IMR-90 (cell line): ENCODE results near the gene ITGAL. TPM values are rescaled to one million over a fixed set of nuclear protein-coding genes. Genes with fewer than 3 reads are reported as not detected.
A peak's percentile ranks its signal among the peaks of the same experiment; 100 is the strongest.

Source experiments
- ATAC-seq: fragments of 200-7000 bp; cut with Tn5 transposase; 2 replicates; pipeline ENCODE4 v1.9.1; 2020; ENCODE audit warnings: low read depth, mild to moderate bottlenecking, moderate library complexity
- BruUV-seq: library from RNA; stranded (reverse); fragments of 400-500 nt; replicated peaks from 2 replicates; lab custom pipeline; 2021; lab: Mats Ljungman, UMichigan
- CTCF ChIA-PET: fragments of 300-600 bp; formaldehyde crosslinking; extraction: SDS; loops from one replicate; lab custom pipeline; 2021; ENCODE audit warnings: antibody characterized with exemption; lab: Yijun Ruan, JAX
- POLR2A ChIA-PET: fragments of 300-600 bp; sonication (Branson Sonifier 250); formaldehyde crosslinking; loops from one replicate; lab custom pipeline; 2022; ENCODE audit warnings: antibody characterized with exemption; ENCODE audit not compliant: unreplicated experiment; lab: Charles Lee
- DNase-seq: peaks from one replicate; pipeline ENCODE4 v3.0.0; 2013
- H2AFZ ChIP-seq: replicated peaks from 2 replicates; pipeline ENCODE3; 2013; ENCODE audit warnings: low read length, mild to moderate bottlenecking; ENCODE audit not compliant: poor library complexity
- H2AK5ac ChIP-seq: 2 replicates; pipeline ENCODE4 v1.6.1; 2013; ENCODE audit warnings: low read depth, low read length, inconsistent platforms
- H2AK9ac ChIP-seq: replicated peaks from 2 replicates; pipeline ENCODE3; 2013; ENCODE audit warnings: mild to moderate bottlenecking, low read depth, low read length, moderate library complexity; ENCODE audit not compliant: poor library complexity
- H2BK120ac ChIP-seq: 2 replicates; pipeline ENCODE4 v1.6.1; 2013; ENCODE audit warnings: low read depth, low read length, inconsistent platforms
- H2BK15ac ChIP-seq: 3 replicates; pipeline ENCODE4 v1.6.1; 2013; ENCODE audit warnings: low read depth, low read length, inconsistent platforms
- H2BK20ac ChIP-seq: 2 replicates; pipeline ENCODE4 v1.6.1; 2013; ENCODE audit warnings: low read depth, mild to moderate bottlenecking, inconsistent platforms, low read length, moderate library complexity
- H2BK5ac ChIP-seq: 2 replicates; pipeline ENCODE4 v1.6.1; 2013; ENCODE audit warnings: mild to moderate bottlenecking, low read depth, low read length, inconsistent platforms; ENCODE audit not compliant: poor library complexity, severe bottlenecking
- H3K14ac ChIP-seq: replicated peaks from 2 replicates; pipeline ENCODE4 v1.6.1; 2013; ENCODE audit warnings: low read depth, low read length, inconsistent platforms
- H3K18ac ChIP-seq: 2 replicates; pipeline ENCODE4 v1.6.1; 2013; ENCODE audit warnings: low read depth, low read length, control low read depth
- H3K23ac ChIP-seq: 2 replicates; pipeline ENCODE4 v1.6.1; 2013; ENCODE audit warnings: low read depth, low read length, inconsistent platforms
- H3K27ac ChIP-seq: 2 replicates; pipeline ENCODE4 v1.5.1; 2013; ENCODE audit warnings: mild to moderate bottlenecking, control low read depth, low read length; ENCODE audit not compliant: insufficient read depth
- H3K27me3 ChIP-seq: 2 replicates; pipeline ENCODE4 v1.6.1; 2013; ENCODE audit warnings: low read length; ENCODE audit not compliant: control insufficient read depth, insufficient read depth
- H3K36me3 ChIP-seq: 2 replicates; pipeline ENCODE4 v1.6.1; 2013; ENCODE audit warnings: low read length, mixed read lengths; ENCODE audit not compliant: control insufficient read depth, insufficient read depth
- H3K4ac ChIP-seq: 2 replicates; pipeline ENCODE4 v1.6.1; 2013; ENCODE audit warnings: low read depth, low read length, inconsistent platforms
- H3K4me1 ChIP-seq: 2 replicates; pipeline ENCODE4 v1.6.1; 2013; ENCODE audit warnings: low read length, mixed read lengths; ENCODE audit not compliant: control insufficient read depth, insufficient read depth
- H3K4me2 ChIP-seq: 2 replicates; pipeline ENCODE4 v1.6.1; 2013; ENCODE audit warnings: low read depth, mild to moderate bottlenecking, control low read depth, low read length, moderate library complexity
- H3K4me3 ChIP-seq: 2 replicates; pipeline ENCODE4 v1.5.1; 2013; ENCODE audit warnings: low read depth, mild to moderate bottlenecking, control low read depth, low read length, moderate library complexity; ENCODE audit not compliant: insufficient read depth
- H3K56ac ChIP-seq: 2 replicates; pipeline ENCODE4 v1.6.1; 2013; ENCODE audit warnings: low read length, inconsistent platforms; ENCODE audit not compliant: insufficient read depth; ENCODE audit errors: extremely low read depth
- H3K79me1 ChIP-seq, 2 experiments: 2 replicates each; pipeline ENCODE4 v1.6.1; 2013; ENCODE audit warnings: low read length in 2 of 2, inconsistent platforms in 1 of 2, low read depth in 1 of 2
- H3K9ac ChIP-seq: 2 replicates; pipeline ENCODE4 v1.6.1; 2013; ENCODE audit warnings: low read depth, low read length, control low read depth
- H3K9me1 ChIP-seq: 2 replicates; pipeline ENCODE4 v1.6.1; 2013; ENCODE audit warnings: low read length, inconsistent platforms; ENCODE audit not compliant: insufficient read depth
- H3K9me3 ChIP-seq: 2 replicates; pipeline ENCODE4 v1.6.1; 2013; ENCODE audit warnings: low read length; ENCODE audit not compliant: control insufficient read depth, insufficient read depth
- H4K20me1 ChIP-seq: 2 replicates; pipeline ENCODE4 v1.6.1; 2013; ENCODE audit warnings: low read length, inconsistent platforms; ENCODE audit not compliant: insufficient read depth
- H4K5ac ChIP-seq: 2 replicates; pipeline ENCODE4 v1.6.1; 2013; ENCODE audit warnings: mild to moderate bottlenecking, low read depth, low read length, control low read depth
- H4K8ac ChIP-seq, 2 experiments: 2 replicates each; pipeline ENCODE4 v1.6.1; 2013; ENCODE audit warnings: low read depth in 2 of 2, low read length in 2 of 2, control low read depth in 1 of 2, inconsistent platforms in 1 of 2
- H4K91ac ChIP-seq: 2 replicates; pipeline ENCODE4 v1.6.1; 2013; ENCODE audit warnings: low read depth, low read length, inconsistent platforms; ENCODE audit not compliant: insufficient read depth
- BHLHE40 ChIP-seq: fragments of 150-350 bp; IDR thresholded peaks from 2 replicates; pipeline ENCODE4 v1.6.1; 2016; ENCODE audit warnings: mild to moderate bottlenecking, low read depth, low read length
- MAFK ChIP-seq: IDR thresholded peaks from 2 replicates; pipeline ENCODE4 v1.6.1; 2012; ENCODE audit warnings: low read depth, low read length, improper control_type of control experiment
- MXI1 ChIP-seq: IDR thresholded peaks from 2 replicates; pipeline ENCODE4 v1.6.1; 2012; ENCODE audit warnings: low read depth, mild to moderate bottlenecking, low read length, moderate library complexity, borderline replicate concordance
- NFE2L2 ChIP-seq: fragments of 150-350 bp; IDR thresholded peaks from 2 replicates; pipeline ENCODE4 v1.6.1; 2016; ENCODE audit warnings: low read depth, mild to moderate bottlenecking, low read length
- POLR2A ChIP-seq: IDR thresholded peaks from 2 replicates; pipeline ENCODE4 v1.6.1; 2012; ENCODE audit warnings: mild to moderate bottlenecking, low read depth, low read length
- RCOR1 ChIP-seq: IDR thresholded peaks from 2 replicates; pipeline ENCODE4 v1.6.1; 2012; ENCODE audit warnings: mild to moderate bottlenecking, low read length, improper control_type of control experiment; ENCODE audit not compliant: insufficient replicate concordance
- WGBS, 2 experiments: methylation state at CpG; one replicate each; pipeline versions ENCODE4 v1.1.5 to v1.1.7; 2013; ENCODE audit warnings: missing lambda C conversion rate in 2 of 2; ENCODE audit not compliant: insufficient read length in 1 of 2; ENCODE audit errors: extremely low coverage in 2 of 2; 5-methylcytosine and 5-hydroxymethylcytosine counted together
- dilution Hi-C: fragments of 300-500 bp; cut with HindIII; formaldehyde crosslinking; loops from one replicate; pipeline ENCODE4 v1.14.3; 2018; ENCODE audit warnings: low sequenced_read_pairs; ENCODE audit not compliant: unreplicated experiment
- in situ Hi-C: fragments of 300-500 bp; cut with MboI; formaldehyde crosslinking; loops from 3 replicates; pipeline ENCODE4 v1.14.3; 2019; ENCODE audit warnings: low sequenced_read_pairs, inconsistent platforms, mixed read lengths
- intact Hi-C: fragments of 100-400 bp; cut with micrococcal nuclease; formaldehyde crosslinking; loops from 2 replicates; pipeline ENCODE4 v1.10.0; 2022
- polyA plus RNA-seq, 3 experiments: library from polyadenylated mRNA; depleted of rRNA; stranded (reverse); fragments of >200 nt; gene quantifications; 2 replicates each; pipeline ENCODE4 v1.2.3, GENCODE V29; 2012; ENCODE audit warnings: low replicate concordance in 1 of 3
- total RNA-seq: library from RNA; depleted of rRNA; stranded (reverse); fragments of >200 nt; gene quantifications from 2 replicates; pipeline ENCODE4 v1.2.3, GENCODE V29; 2012
- TF ChIP-seq, protein P1 (sequence below): fragments of 150-350 bp; IDR thresholded peaks from 2 replicates; pipeline ENCODE4 v1.6.1; 2016; ENCODE audit warnings: low read depth, mild to moderate bottlenecking, low read length, moderate library complexity, borderline replicate concordance
- TF ChIP-seq, protein P2 (sequence below): conservative IDR thresholded peaks from 2 replicates; pipeline ENCODE4 v1.5.1; 2012; ENCODE audit warnings: mild to moderate bottlenecking, low read depth, low read length, improper control_type of control experiment

ITGAL gene
- total and polyA plus RNA-seq, 2 of the 4 experiments (the other 2 are of a cell fraction), result not detected

DNA sequence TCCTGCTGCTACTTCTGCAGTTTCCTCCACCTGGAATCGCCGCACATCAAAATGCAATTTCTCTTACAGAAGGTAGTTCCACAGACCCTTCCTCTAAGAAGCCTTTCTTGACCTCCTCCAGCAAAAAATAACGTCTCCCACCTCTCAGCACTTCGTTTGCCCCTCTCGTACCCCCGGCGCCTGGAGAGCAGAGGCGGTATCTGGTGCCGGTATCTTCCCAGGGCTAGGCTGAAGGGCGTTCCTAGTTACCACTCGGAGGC, 43.2 kb upstream of the ITGAL start:
- H3K18ac ChIP-seq, result no peak overlapping the region
- H3K4me1 ChIP-seq, result peaks cover 3% of the 10 kb centered on the region; the same call in 1 of the 2 replicates
- no peak overlapping the region; the same call in 1 of the 2 replicates for H3K27ac ChIP-seq
- peak overlapping the region; percentile 72 for H3K14ac ChIP-seq
- peak overlapping the region; percentile 34; the same call in 1 of the 2 replicates for H3K56ac ChIP-seq
- 0 out of 2 replicates have a peak, but pooled peaks cover 2% of the 10 kb centered on the region for H3K27me3 ChIP-seq
- H3K9me3 ChIP-seq, result no peaks in the 10 kb centered on the region
- dilution Hi-C loops, result no loop called here
- peak overlapping the region; percentile 69 for H3K4ac ChIP-seq
- peak overlapping the region; percentile 100 for H2AFZ ChIP-seq
- BruUV-seq, result no TSS peak
- H3K9ac ChIP-seq, result peak overlapping the region; percentile 23
- TF ChIP-seq, protein P1, sequence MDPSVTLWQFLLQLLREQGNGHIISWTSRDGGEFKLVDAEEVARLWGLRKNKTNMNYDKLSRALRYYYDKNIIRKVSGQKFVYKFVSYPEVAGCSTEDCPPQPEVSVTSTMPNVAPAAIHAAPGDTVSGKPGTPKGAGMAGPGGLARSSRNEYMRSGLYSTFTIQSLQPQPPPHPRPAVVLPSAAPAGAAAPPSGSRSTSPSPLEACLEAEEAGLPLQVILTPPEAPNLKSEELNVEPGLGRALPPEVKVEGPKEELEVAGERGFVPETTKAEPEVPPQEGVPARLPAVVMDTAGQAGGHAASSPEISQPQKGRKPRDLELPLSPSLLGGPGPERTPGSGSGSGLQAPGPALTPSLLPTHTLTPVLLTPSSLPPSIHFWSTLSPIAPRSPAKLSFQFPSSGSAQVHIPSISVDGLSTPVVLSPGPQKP, result no peak
- no peak for TF ChIP-seq POLR2A
- TF ChIP-seq NFE2L2, result no peak
- TF ChIP-seq BHLHE40, result no peak
- TF ChIP-seq MXI1, result no peak
- TF ChIP-seq MAFK, result no peak
- TF ChIP-seq, protein P2, sequence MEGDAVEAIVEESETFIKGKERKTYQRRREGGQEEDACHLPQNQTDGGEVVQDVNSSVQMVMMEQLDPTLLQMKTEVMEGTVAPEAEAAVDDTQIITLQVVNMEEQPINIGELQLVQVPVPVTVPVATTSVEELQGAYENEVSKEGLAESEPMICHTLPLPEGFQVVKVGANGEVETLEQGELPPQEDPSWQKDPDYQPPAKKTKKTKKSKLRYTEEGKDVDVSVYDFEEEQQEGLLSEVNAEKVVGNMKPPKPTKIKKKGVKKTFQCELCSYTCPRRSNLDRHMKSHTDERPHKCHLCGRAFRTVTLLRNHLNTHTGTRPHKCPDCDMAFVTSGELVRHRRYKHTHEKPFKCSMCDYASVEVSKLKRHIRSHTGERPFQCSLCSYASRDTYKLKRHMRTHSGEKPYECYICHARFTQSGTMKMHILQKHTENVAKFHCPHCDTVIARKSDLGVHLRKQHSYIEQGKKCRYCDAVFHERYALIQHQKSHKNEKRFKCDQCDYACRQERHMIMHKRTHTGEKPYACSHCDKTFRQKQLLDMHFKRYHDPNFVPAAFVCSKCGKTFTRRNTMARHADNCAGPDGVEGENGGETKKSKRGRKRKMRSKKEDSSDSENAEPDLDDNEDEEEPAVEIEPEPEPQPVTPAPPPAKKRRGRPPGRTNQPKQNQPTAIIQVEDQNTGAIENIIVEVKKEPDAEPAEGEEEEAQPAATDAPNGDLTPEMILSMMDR, result no peak
- no peak for TF ChIP-seq RCOR1
- POLR2A ChIA-PET, result no interaction called here
- H2BK20ac ChIP-seq, result no peak overlapping the region
- H2AK5ac ChIP-seq, result peak overlapping the region; percentile 40
- peak overlapping the region; percentile 55 to 80; a peak in 3 of 4 replicates for H4K8ac ChIP-seq
- H2BK15ac ChIP-seq, result no peak overlapping the region
- peak overlapping the region; percentile 94 for H2AK9ac ChIP-seq
- H3K23ac ChIP-seq, result peak overlapping the region; percentile 77
- no peaks in the 10 kb centered on the region; the same call in 1 of the 2 replicates for H4K20me1 ChIP-seq
- peaks cover 15 to 19% of the 10 kb centered on the region in 2 experiments for H3K79me1 ChIP-seq
- H3K4me2 ChIP-seq, result peak overlapping the region; percentile 82
- H4K5ac ChIP-seq, result no peak overlapping the region
- no peak for DNase-seq
- in situ Hi-C loops, result no loop called here
- WGBS, 2 experiments, result 0% methylated on average over 1 of the region's 11 CpGs; no CpG with 5 or more reads in 1 of the 2 experiments
- H2BK120ac ChIP-seq, result no peak overlapping the region
- CTCF ChIA-PET, result interaction anchor here (0.6 to 1.5 kb wide), 8 partner anchors 9 to 200 kb away, joined by 3 to 6 read pairs (median 4); no protein-coding TSS in a partner anchor
- H3K36me3 ChIP-seq, result peaks cover 9% of the 10 kb centered on the region
- peaks cover 6% of the 10 kb centered on the region for H3K9me1 ChIP-seq
- intact Hi-C loops, result no loop called here
- H4K91ac ChIP-seq, result peak overlapping the region; percentile 33; the same call in 1 of the 2 replicates
- H2BK5ac ChIP-seq, result no peak overlapping the region
- peak overlapping the region; percentile 64 for H3K4me3 ChIP-seq
- ATAC-seq, result no peak
